Gastrocnemius medialis (tissue), 4 donors: ENCODE results near the gene AKAP6. TPM values are rescaled to one million over a fixed set of nuclear protein-coding genes. Genes with fewer than 3 reads are reported as not detected.

Experiments used
- ATAC-seq, 2 donors: fragments of 150-250 bp; one replicate each; pipeline ENCODE4 v1.9.1; 2016
- DNase-seq, 2 donors: peaks; one replicate each; pipeline ENCODE4 v3.0.0-alpha.2; 2019
- H3K27ac ChIP-seq, 4 donors: fragments of 200-600 bp; sonication (generic); 1 replicate in 1 of 4; 2 replicates in 3 of 4; pipeline ENCODE4 v1.5.1; 2016 to 2018; ENCODE audit warnings: mild to moderate bottlenecking in 2 of 4, moderate library complexity in 1 of 4
- H3K27me3 ChIP-seq, 3 donors: fragments of 200-600 bp; sonication (generic) in 2 of 3; 1 replicate in 1 of 3; 2 replicates in 2 of 3; pipeline versions ENCODE4 v1.5.1 to v1.6.0; 2016 to 2019; ENCODE audit warnings: mild to moderate bottlenecking in 1 of 3, moderate library complexity in 1 of 3
- H3K36me3 ChIP-seq, 2 donors: fragments of 200-600 bp; sonication (generic) in 1 of 2; one replicate each; pipeline ENCODE4 v1.5.1; 2017 to 2018
- H3K4me1 ChIP-seq, 2 donors: fragments of 200-600 bp; sonication (generic) in 1 of 2; one replicate each; pipeline ENCODE4 v1.5.1; 2016 to 2017; ENCODE audit warnings: mild to moderate bottlenecking in 2 of 2
- H3K4me3 ChIP-seq, 4 donors: fragments of 200-600 bp; sonication (generic) in 3 of 4; 1 replicate in 1 of 4; 2 replicates in 3 of 4; pipeline ENCODE4 v1.5.1; 2016 to 2019; ENCODE audit warnings: mild to moderate bottlenecking in 2 of 4
- H3K9me3 ChIP-seq, 3 donors: fragments of 200-600 bp; sonication (generic) in 2 of 3; 1 replicate in 1 of 3; 2 replicates in 2 of 3; pipeline ENCODE4 v1.5.1; 2016 to 2019
- POLR2A ChIP-seq, 2 donors: fragments of 450-650 bp; IDR thresholded peaks; one replicate each; pipeline ENCODE4 v1.6.1; 2017; ENCODE audit warnings: antibody characterized with exemption in 2 of 2, mild to moderate bottlenecking in 2 of 2, moderate library complexity in 2 of 2
- in situ Hi-C, 4 donors: fragments of 200-750 bp; cut with MboI; loops; one replicate each; pipeline versions ENCODE4 v1.15.0 to v1.8.0; 2017; ENCODE audit warnings: low sequenced_read_pairs in 4 of 4
- intact Hi-C: fragments of 100-400 bp; cut with DNase I; formaldehyde crosslinking; loops from one replicate; pipeline ENCODE4 v1.15.1; 2023; ENCODE audit warnings: low total_unique reads
- total RNA-seq, 4 donors: library from RNA; depleted of rRNA; stranded (reverse); fragments of >200 nt; gene quantifications; one replicate each; pipeline versions ENCODE4 v1.1.0 to v1.2.3, GENCODE V29; 2016
- TF ChIP-seq, protein P1 (sequence below), 5 experiments: fragments of 450-650 bp in 3 of 5; fragments of 200-600 bp in 2 of 5; sonication (generic) in 2 of 5; IDR thresholded peaks in 4 of 5; conservative IDR thresholded peaks in 1 of 5; 1 replicate in 4 of 5; 2 replicates in 1 of 5; pipeline ENCODE4 v1.5.1; 2016 to 2019; ENCODE audit warnings: antibody characterized with exemption in 5 of 5, mild to moderate bottlenecking in 3 of 5, moderate library complexity in 3 of 5

The AKAP6 gene
- total RNA-seq, 4 donors from 2014 or later: 23.2 to 59.2 (median 32.1) TPM

DNA sequence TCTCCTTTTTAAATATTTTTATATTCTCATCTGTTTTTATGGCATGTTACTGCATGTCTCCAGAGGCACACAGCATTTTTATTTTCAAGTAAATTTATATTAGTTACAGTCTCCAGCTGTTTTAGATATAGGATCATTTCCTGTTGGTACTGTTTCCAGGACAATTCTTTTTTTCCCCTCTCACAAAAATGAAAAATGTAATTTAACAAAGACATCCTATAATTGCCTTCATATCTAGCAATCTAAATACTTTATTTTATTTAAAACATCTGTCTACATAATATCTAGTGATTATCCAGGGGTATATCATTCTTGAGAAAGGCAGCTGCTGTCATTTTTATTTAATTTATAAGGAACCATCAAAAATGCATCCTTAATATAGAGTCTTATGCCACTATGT is 337.2 kb downstream of the AKAP6 start:
- intact Hi-C loops: no loop called here
- H3K27ac ChIP-seq: no peak overlapping the region
- no peak for TF ChIP-seq POLR2A (IDR thresholded peaks at IDR 0.05)
- TF ChIP-seq, protein P1, sequence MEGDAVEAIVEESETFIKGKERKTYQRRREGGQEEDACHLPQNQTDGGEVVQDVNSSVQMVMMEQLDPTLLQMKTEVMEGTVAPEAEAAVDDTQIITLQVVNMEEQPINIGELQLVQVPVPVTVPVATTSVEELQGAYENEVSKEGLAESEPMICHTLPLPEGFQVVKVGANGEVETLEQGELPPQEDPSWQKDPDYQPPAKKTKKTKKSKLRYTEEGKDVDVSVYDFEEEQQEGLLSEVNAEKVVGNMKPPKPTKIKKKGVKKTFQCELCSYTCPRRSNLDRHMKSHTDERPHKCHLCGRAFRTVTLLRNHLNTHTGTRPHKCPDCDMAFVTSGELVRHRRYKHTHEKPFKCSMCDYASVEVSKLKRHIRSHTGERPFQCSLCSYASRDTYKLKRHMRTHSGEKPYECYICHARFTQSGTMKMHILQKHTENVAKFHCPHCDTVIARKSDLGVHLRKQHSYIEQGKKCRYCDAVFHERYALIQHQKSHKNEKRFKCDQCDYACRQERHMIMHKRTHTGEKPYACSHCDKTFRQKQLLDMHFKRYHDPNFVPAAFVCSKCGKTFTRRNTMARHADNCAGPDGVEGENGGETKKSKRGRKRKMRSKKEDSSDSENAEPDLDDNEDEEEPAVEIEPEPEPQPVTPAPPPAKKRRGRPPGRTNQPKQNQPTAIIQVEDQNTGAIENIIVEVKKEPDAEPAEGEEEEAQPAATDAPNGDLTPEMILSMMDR (IDR thresholded peaks at IDR 0.05 in 4 of 5, conservative IDR thresholded peaks at IDR 0.05 in 1 of 5): no peak

DNA sequence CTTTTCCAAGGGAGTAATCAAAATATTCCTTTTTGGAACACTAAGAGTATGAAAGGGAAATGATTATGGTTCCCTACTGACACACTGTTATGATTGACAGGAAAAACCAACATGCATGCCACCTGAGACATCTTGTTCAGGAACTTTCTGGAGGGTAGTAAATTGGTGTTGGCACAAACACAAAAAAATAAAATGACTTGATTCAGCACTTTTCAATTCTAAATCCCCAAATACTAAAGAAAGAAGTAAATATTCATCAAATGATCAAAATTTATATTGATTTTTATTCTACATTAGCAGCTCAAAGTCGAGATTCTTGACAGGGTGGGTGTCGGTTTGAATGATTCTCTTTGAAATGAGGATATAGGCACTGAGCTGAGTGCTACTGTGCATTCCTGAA is 338.2 kb downstream of the AKAP6 start:
- ATAC-seq (no peak), DNase-seq (no peak)
- Histone ChIP-seq H3K4me1 (no peaks in the 10 kb centered on the region), H3K4me3 (no peak overlapping the region), H3K9me3 (no peaks in the 10 kb centered on the region), H3K36me3 (no peaks in the 10 kb centered on the region), H3K27ac (no peak overlapping the region), H3K27me3 (no peaks in the 10 kb centered on the region)
- in situ Hi-C loops (no loop called here), intact Hi-C loops (no loop called here)
- TF ChIP-seq, protein P1 (IDR thresholded peaks at IDR 0.05 in 4 of 5, conservative IDR thresholded peaks at IDR 0.05 in 1 of 5): no peak
- no peak for TF ChIP-seq POLR2A (IDR thresholded peaks at IDR 0.05)

More for the DNA sequence above, 337.2 kb downstream of the AKAP6 start:
- no peaks in the 10 kb centered on the region for H3K9me3 ChIP-seq
- H3K4me3 ChIP-seq: no peak overlapping the region
- no peaks in the 10 kb centered on the region for H3K27me3 ChIP-seq
- ATAC-seq (no peak), DNase-seq (no peak)
- in situ Hi-C loops: no loop called here
- H3K36me3 ChIP-seq: no peaks in the 10 kb centered on the region
- no peaks in the 10 kb centered on the region for H3K4me1 ChIP-seq

DNA sequence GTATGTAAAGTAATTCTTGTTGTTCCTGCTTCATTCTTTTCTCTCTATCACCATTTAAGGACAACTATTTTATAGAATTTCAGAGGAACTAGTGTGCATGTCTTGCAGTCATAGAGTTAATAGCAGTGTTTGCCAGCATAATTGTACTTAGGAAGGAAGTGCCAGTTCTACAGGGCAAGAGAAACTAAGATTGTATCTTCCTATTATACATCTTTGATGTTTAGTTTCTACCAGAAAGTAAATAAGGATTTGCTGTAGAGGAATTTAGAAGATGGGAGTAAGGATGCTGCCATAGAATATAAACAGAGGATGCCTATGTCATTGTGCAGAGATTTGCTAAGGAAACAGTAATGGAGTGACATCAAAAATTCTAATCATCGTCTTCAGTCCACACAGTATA is 338.7 kb downstream of the AKAP6 start:
- Histone ChIP-seq H3K36me3 (no peaks in the 10 kb centered on the region), H3K4me1 (no peaks in the 10 kb centered on the region), H3K27ac (no peak overlapping the region), H3K4me3 (no peak overlapping the region), H3K27me3 (no peaks in the 10 kb centered on the region), H3K9me3 (no peaks in the 10 kb centered on the region)
- no peak for TF ChIP-seq POLR2A (IDR thresholded peaks at IDR 0.05)
- TF ChIP-seq, protein P1 (IDR thresholded peaks at IDR 0.05 in 4 of 5, conservative IDR thresholded peaks at IDR 0.05 in 1 of 5): no peak
- ATAC-seq: no peak
- intact Hi-C loops: no loop called here
- in situ Hi-C loops: no loop called here
- no peak for DNase-seq

DNA sequence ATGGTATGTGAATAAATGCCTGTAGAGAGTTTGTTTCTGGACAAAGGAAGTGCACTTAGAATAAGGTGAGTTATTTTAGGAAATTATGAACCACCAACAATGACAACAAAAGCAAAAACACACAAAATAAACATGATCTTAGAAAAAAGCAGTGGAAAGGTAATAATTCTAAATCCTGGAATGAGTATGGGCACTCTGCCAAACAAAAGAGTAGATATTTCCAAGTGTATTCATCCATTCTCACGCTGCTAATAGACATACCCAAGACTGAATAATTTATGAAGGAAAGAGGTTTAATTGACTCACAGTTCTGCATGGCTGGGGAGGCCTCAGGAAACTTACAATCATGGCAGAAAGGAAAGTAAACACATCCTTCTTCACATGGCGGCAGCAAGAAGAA is 340.3 kb downstream of the AKAP6 start:
- ATAC-seq: no peak

More for the DNA sequence above, 340.3 kb downstream of the AKAP6 start:
- in situ Hi-C loops: no loop called here
- no peak overlapping the region for H3K27ac ChIP-seq
- H3K4me3 ChIP-seq: no peak overlapping the region
- H3K36me3 ChIP-seq: no peaks in the 10 kb centered on the region
- TF ChIP-seq, protein P1 (IDR thresholded peaks at IDR 0.05 in 4 of 5, conservative IDR thresholded peaks at IDR 0.05 in 1 of 5): no peak
- TF ChIP-seq POLR2A (IDR thresholded peaks at IDR 0.05): no peak
- no peaks in the 10 kb centered on the region for H3K9me3 ChIP-seq
- no peak for DNase-seq
- peaks cover 0 to 4% of the 10 kb centered on the region in 2 donors for H3K4me1 ChIP-seq
- intact Hi-C loops: no loop called here
- H3K27me3 ChIP-seq: no peaks in the 10 kb centered on the region
